Spinal cord (tissue), 4 donors: Measurements from ENCODE around the gene SPDYE9. TPM values are rescaled to one million over a fixed set of nuclear protein-coding genes. Genes with fewer than 3 reads are reported as not detected.

Source experiments
- polyA plus RNA-seq, 2 donors: library from polyadenylated mRNA; unstranded; fragments of 120-200 nt; gene quantifications; one replicate each; pipeline ENCODE4 v1.2.1, GENCODE V29; 2013; ENCODE audit not compliant: insufficient read length in 2 of 2
- small RNA-seq: library from RNA; depleted of rRNA; stranded (forward); fragments of <200 nt; gene quantifications from one replicate; pipeline ENCODE3, GENCODE V24; 2014; ENCODE audit warnings: low replicate concordance
- total RNA-seq, 2 donors: library from RNA; depleted of rRNA in 1 of 2; stranded (reverse); fragments of 120-200 nt in 1 of 2; fragments of >200 nt in 1 of 2; gene quantifications; one replicate each; pipeline versions ENCODE4 v1.2.3 to v1.2.4, GENCODE V29; 2013 to 2014

The SPDYE9 gene
- total and polyA plus RNA-seq, 4 donors: 0.06 to 1.6 (median 0.23) TPM

Small RNA genes lying within 50 kb of the gene (small RNA-seq; reads per million reads assigned to genes)
- gene RF00019: not detected

Other genes with a start within 250 kb of the SPDYE9 start
- gene POM121, start 160.9 kb downstream of the SPDYE9 start, total RNA-seq: 10 to 100 TPM in 1 of 2 donors, 1 to 10 TPM in 1; 9.8 to 10.9 TPM
- gene POM121, start 160.9 kb downstream of the SPDYE9 start, polyA plus RNA-seq: 10 to 100 TPM; 49.8 to 53.7 TPM
- under 1 TPM in 1 of 2 donors, not detected in 1; 0.66 TPM for gene TRIM74, start 116.6 kb downstream of the SPDYE9 start, total RNA-seq
- 1 to 10 TPM; 1.0 to 3.2 TPM for gene TRIM74, start 116.6 kb downstream of the SPDYE9 start, polyA plus RNA-seq
- gene SPDYE8, start 56.3 kb downstream of the SPDYE9 start, total RNA-seq: under 1 TPM in 1 of 2 donors, not detected in 1; 0.06 TPM
- gene SPDYE8, start 56.3 kb downstream of the SPDYE9 start, polyA plus RNA-seq: 1 to 10 TPM in 1 of 2 donors, under 1 TPM in 1; 0.36 to 1.6 TPM
- gene SPDYE11, start 28.1 kb downstream of the SPDYE9 start, total RNA-seq: under 1 TPM; 0.06 to 0.10 TPM
- 1 to 10 TPM in 1 of 2 donors, under 1 TPM in 1; 0.36 to 1.6 TPM for gene SPDYE11, start 28.1 kb downstream of the SPDYE9 start, polyA plus RNA-seq
- 10 to 100 TPM; 13.2 to 19.3 TPM for gene NSUN5, start 222.8 kb upstream of the SPDYE9 start, total RNA-seq
- gene NSUN5, start 222.8 kb upstream of the SPDYE9 start, polyA plus RNA-seq: 10 to 100 TPM; 28.8 to 33.6 TPM
- gene TRIM50, start 242.0 kb upstream of the SPDYE9 start, total RNA-seq: under 1 TPM in 1 of 2 donors, not detected in 1; 0.22 TPM
- gene TRIM50, start 242.0 kb upstream of the SPDYE9 start, polyA plus RNA-seq: under 1 TPM; 0.16 to 0.92 TPM
- gene FKBP6, start 242.1 kb upstream of the SPDYE9 start, total RNA-seq: under 1 TPM in 1 of 2 donors, not detected in 1; 0.11 TPM
- gene FKBP6, start 242.1 kb upstream of the SPDYE9 start, polyA plus RNA-seq: under 1 TPM; 0.17 to 0.39 TPM